Astrocyte of the spinal cord (primary cell): ENCODE measurements around the gene RABGAP1L.
"Not testable (repeated sequence)": the region's sequence is repeated elsewhere in the genome, so short reads cannot be mapped to it uniquely, and the experiment has no call there.

Source experiments
- DNase-seq: peaks from one replicate; pipeline ENCODE4 v3.0.0; 2011; ENCODE audit warnings: low read depth, low spot score
- H3K4me3 ChIP-seq: 2 replicates; pipeline ENCODE4 v1.5.1; 2011; ENCODE audit warnings: low read depth, mild to moderate bottlenecking, low read length, moderate library complexity
- in situ Hi-C: cut with HindIII; loops from 2 replicates; pipeline ENCODE4 v1.10.0; 2017; ENCODE audit warnings: low sequenced_read_pairs
- TF ChIP-seq, protein P1 (sequence below): IDR thresholded peaks from 2 replicates; pipeline ENCODE4 v1.5.1; 2012; ENCODE audit warnings: low read depth, mild to moderate bottlenecking, low read length, inconsistent platforms

RABGAP1L gene

DNA sequence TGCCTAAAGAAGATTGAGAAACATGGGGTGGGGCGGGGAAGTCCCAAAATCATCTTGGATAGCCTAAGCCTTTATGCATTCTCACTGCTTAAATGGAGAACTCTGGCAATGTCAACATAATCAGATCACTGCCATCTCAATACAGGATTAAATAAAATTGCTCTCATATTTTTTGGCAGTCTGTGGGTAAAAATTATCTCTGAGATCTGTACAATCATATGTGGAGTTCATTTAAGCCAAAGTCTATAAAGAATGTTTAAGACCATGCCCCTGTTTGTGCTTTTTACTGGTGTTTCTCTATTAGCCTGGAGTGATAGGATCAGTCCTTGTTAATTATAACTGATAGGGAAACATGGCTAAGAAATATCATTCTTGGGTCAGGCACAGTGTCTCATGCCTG lies 424.8 kb downstream of the RABGAP1L start:
- no peak for DNase-seq
- TF ChIP-seq, protein P1, sequence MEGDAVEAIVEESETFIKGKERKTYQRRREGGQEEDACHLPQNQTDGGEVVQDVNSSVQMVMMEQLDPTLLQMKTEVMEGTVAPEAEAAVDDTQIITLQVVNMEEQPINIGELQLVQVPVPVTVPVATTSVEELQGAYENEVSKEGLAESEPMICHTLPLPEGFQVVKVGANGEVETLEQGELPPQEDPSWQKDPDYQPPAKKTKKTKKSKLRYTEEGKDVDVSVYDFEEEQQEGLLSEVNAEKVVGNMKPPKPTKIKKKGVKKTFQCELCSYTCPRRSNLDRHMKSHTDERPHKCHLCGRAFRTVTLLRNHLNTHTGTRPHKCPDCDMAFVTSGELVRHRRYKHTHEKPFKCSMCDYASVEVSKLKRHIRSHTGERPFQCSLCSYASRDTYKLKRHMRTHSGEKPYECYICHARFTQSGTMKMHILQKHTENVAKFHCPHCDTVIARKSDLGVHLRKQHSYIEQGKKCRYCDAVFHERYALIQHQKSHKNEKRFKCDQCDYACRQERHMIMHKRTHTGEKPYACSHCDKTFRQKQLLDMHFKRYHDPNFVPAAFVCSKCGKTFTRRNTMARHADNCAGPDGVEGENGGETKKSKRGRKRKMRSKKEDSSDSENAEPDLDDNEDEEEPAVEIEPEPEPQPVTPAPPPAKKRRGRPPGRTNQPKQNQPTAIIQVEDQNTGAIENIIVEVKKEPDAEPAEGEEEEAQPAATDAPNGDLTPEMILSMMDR, result no peak
- in situ Hi-C loops, result no loop called here
- no peak overlapping the region for H3K4me3 ChIP-seq

DNA sequence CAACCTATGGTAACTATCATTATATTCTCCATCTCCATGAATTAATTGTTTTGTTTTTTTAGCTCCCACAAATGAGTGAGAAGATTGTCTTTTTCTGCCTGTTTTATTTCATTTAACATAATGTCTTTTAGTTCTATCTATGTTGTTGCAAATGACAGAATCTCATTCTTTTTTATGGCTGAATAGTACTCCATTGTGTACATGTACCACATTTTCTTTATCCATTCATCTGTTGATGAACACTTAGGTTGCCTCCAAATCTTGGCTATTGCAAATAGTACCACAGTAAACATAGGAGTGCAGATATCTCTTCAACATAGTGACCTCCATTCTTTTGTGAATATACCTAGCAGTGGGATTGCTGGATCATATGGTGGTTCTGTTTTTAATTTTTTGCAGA lies 429.3 kb downstream of the RABGAP1L start:
- H3K4me3 ChIP-seq, DNase-seq, in situ Hi-C loops: not testable (repeated sequence)

DNA sequence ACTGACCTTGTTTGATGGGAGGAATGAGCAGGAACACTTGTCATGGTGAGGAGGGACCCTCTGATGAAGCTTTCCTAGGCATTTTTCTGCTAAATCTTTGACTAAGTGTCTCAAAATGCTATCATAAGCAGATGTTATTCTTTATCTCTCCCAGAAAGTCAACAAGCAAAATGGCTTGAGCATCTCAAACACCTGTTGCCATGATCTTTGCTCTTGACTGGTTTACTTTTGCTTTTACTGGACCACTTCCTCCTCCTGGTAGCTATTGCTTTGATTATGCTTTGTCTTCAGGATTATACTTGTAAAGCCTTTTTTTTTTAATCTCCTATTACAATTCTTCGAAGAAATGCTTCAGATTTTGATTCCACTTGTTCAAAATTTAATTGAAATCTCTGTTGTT lies 445.9 kb downstream of the RABGAP1L start:
- DNase-seq, result no peak
- H3K4me3 ChIP-seq, result no peak overlapping the region
- TF ChIP-seq, protein P1, result no peak
- in situ Hi-C loops, result no loop called here

DNA sequence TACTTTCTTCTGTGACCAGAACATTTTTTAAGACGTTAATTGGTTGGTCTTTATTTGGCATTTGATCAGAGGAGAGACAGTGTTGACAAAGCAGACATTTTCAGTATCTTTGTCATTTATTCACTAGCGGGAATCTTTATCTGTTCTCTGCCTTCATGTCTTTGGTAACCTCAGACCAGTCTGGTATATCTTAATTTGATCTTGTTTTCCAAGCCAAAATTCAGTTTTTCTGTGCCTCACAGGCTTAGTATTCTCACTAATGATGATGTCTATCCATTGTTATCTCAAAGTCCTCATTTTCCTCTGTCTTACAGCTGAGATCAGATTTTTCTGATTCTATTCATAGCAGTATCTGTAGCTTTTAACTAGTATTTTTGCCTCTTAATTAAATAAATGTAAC lies 447.2 kb downstream of the RABGAP1L start:
- TF ChIP-seq, protein P1, result no peak
- no peak overlapping the region for H3K4me3 ChIP-seq
- no peak for DNase-seq
- in situ Hi-C loops, result no loop called here

DNA sequence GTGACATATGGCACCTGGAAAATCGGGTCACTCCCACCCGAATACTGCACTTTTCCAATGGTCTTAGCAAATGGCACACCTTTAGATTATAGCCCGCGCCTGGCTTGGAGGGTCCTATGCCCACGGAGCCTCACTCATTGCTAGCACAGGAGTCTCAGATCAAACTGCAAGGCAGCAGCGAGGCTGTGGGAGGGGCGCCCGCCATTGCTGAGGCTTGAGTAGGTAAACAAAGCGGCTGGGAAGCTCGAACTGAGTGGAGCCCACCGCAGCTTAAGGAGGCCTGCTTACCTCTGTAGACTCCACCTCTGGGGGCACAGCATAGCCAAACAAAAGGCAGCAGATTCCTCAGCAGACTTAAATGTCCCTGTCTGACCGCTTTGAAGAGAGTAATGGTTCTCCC lies 458.6 kb downstream of the RABGAP1L start:
- H3K4me3 ChIP-seq, DNase-seq, in situ Hi-C loops: not testable (repeated sequence)

DNA sequence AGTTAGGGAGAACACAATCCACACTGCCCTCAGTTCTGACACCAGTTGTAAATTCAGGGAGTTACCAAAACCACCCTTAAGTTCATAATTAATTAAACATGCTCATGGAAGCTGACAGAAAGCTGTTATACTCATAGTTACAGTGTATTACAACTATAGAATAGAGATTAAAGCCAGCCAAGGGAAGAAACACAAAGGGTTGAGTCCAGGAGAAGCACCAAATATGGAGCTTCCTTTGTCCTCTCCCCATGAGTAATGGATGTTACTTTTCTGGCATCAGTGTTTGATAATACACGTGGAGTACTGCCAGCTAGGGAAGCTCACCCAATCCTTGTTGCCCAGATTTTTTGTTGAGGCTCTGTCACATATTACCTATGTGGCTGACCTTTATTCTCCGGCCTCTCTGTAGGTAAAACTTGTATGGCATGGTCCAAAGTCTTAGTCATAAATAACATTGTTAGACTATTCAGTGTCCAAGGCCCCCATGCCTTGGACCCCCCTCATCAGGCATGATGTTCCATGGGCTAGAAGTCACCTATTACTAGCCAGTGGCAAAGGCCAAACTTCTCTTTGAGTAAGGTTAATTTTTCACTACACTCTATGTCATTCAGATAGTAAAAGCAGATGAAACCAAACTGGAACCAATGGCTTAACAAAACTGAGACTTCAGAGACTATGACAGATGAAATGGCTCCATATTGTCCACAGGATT lies 464.2 kb downstream of the RABGAP1L start:
- no peak for DNase-seq
- H3K4me3 ChIP-seq, result no peak overlapping the region
- in situ Hi-C loops, result no loop called here
- TF ChIP-seq, protein P1, result no peak

DNA sequence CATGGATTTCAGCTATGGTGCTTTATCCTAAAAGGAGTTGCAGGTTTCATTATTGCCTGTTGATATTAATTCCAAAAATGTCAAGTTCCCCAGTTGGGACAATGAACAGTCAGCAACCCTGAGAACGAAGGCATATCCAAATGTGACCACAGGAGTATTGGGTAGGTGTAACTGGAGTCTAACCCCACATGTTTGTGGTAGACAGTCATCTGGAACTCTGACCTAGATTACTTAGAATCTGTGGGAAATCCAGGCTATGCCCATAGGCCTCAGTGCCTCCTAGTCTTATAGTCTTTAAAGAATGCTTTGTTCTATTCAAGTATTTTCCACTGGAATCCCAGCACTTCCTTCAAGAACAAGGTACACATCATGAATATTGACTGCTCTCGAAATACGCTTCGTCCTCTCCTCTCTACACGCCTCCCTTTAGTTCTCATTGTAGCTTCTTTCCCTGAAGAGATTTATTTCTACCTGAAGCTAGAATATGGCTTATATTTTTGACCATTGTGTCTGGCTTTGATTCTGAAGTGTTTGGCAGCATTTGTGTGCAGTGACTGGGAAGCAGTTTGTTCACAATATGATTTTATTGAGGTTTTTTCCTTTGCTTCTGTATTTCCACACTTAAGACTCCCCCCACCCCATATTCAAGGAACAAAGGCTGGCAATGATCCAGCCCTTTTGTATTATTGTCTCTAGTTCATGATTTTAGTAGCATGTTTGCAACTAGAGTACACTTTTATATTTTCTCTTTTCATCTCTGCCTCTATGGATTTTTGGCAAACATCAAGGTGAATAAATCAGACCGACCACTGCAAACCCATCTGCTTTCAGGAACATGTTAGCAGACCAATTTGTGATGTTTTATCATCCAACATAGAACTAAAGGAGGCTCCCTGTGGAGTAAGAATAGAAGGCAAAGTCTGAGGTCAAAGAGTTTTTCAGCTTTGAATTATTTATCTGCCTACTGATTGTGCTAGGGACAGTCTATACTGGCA lies 467.0 kb downstream of the RABGAP1L start:
- DNase-seq, result peak; percentile 77
- H3K4me3 ChIP-seq, result no peak overlapping the region
- in situ Hi-C loops, result no loop called here
- TF ChIP-seq, protein P1, result no peak
